ENCODE data around the gene C2CD4A. TPM values are rescaled to one million over a fixed set of nuclear protein-coding genes. Genes with fewer than 3 reads are reported as not detected.

The C2CD4A gene
- total RNA-seq, 2 donors from 2014 or later, result not detected

DNA sequence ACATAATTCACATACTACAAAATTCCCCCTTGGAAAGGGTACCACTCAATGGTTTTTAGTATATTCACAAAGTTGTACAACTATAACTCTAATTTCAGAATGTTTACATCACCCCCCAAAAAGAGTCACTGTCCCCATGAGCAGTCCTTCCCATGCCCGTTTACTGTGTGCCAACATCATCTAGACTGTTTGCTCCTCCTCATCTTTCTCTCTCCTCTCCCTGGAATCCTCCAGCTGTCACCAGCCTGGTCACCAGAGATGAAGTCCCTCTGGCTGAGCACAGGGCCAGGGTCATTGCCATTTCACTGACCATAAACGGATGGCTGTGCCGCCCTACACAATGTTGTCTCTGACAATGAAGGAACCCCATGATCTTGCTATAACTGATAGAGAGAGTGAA is 53.1 kb downstream of the C2CD4A start:
- H3K9me3 ChIP-seq (ENCODE audit: control insufficient read depth, low read length), result no peaks in the 10 kb centered on the region
- no peak overlapping the region for H3K27ac ChIP-seq (ENCODE audit: low read depth, low read length)
- H3K4me3 ChIP-seq (ENCODE audit: low read length), result no peak overlapping the region
- WGBS, 2 experiments (ENCODE audit: insufficient coverage in 1 of 2, insufficient read length in 1 of 2), result 94 to 100% methylated on average over 2 to 3 of the region's 3 CpGs
- H3K4me1 ChIP-seq (ENCODE audit: control insufficient read depth, insufficient read depth, low read length), result no peaks in the 10 kb centered on the region
- H3K4me1 Mint-ChIP-seq, result peaks cover 8% of the 10 kb centered on the region
- H3K36me3 Mint-ChIP-seq (ENCODE audit: low read depth), result no peaks in the 10 kb centered on the region
- no peak for DNase-seq
- H3K27me3 Mint-ChIP-seq (ENCODE audit: insufficient read depth), result no peaks in the 10 kb centered on the region
- H3K9me3 Mint-ChIP-seq, result no peaks in the 10 kb centered on the region
- TF ChIP-seq, protein P1, sequence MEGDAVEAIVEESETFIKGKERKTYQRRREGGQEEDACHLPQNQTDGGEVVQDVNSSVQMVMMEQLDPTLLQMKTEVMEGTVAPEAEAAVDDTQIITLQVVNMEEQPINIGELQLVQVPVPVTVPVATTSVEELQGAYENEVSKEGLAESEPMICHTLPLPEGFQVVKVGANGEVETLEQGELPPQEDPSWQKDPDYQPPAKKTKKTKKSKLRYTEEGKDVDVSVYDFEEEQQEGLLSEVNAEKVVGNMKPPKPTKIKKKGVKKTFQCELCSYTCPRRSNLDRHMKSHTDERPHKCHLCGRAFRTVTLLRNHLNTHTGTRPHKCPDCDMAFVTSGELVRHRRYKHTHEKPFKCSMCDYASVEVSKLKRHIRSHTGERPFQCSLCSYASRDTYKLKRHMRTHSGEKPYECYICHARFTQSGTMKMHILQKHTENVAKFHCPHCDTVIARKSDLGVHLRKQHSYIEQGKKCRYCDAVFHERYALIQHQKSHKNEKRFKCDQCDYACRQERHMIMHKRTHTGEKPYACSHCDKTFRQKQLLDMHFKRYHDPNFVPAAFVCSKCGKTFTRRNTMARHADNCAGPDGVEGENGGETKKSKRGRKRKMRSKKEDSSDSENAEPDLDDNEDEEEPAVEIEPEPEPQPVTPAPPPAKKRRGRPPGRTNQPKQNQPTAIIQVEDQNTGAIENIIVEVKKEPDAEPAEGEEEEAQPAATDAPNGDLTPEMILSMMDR (conservative IDR thresholded peaks at IDR 0.05), result no peak
- H3K27me3 ChIP-seq (ENCODE audit: control insufficient read depth, insufficient read depth, low read length, poor library complexity, severe bottlenecking), result no peaks in the 10 kb centered on the region
- no peaks in the 10 kb centered on the region for H3K36me3 ChIP-seq (ENCODE audit: control insufficient read depth, insufficient read depth, low read length)
- no peak overlapping the region for H3K27ac Mint-ChIP-seq
- H3K4me3 Mint-ChIP-seq, result no peak overlapping the region
- no peak overlapping the region for H3K9ac ChIP-seq (ENCODE audit: extremely low read depth, low read length, poor library complexity, severe bottlenecking)

Other genes with a start within 250 kb of the C2CD4A start
- 10 to 100 TPM; 28.7 to 47.2 TPM for gene VPS13C, start 6.5 kb upstream of the C2CD4A start, total RNA-seq
- under 1 TPM; 0.22 to 0.66 TPM for gene C2CD4B, start 98.3 kb downstream of the C2CD4A start, total RNA-seq